RWPE2 (cell line): ENCODE data around the gene CPA5.

ENCODE experiments used
- ATAC-seq: fragments of 200-7000 bp; cut with Tn5 transposase; 3 replicates; pipeline ENCODE4 v1.9.1; 2021; ENCODE audit warnings: low read depth
- DNase-seq: peaks from one replicate; pipeline ENCODE4 v3.0.0-alpha.2; 2020; ENCODE audit warnings: low spot score
- H3K27ac ChIP-seq: fragments of 450-650 bp; 2 replicates; pipeline ENCODE4 v1.5.1; 2017; ENCODE audit warnings: mild to moderate bottlenecking; ENCODE audit not compliant: poor library complexity, severe bottlenecking
- H3K27me3 ChIP-seq: fragments of 250-450 bp; sonication (Bioruptor Pico); 2 replicates; pipeline ENCODE4 v1.5.1; 2021; ENCODE audit warnings: mild to moderate bottlenecking, moderate library complexity; ENCODE audit not compliant: insufficient read depth, poor library complexity, severe bottlenecking
- H3K36me3 ChIP-seq: fragments of 250-450 bp; sonication (Bioruptor Pico); 2 replicates; pipeline ENCODE4 v1.5.1; 2020; ENCODE audit warnings: low read depth, mild to moderate bottlenecking, moderate library complexity
- H3K4me1 ChIP-seq: fragments of 250-450 bp; sonication (Bioruptor Pico); 2 replicates; pipeline ENCODE4 v1.5.1; 2021; ENCODE audit warnings: mild to moderate bottlenecking, moderate library complexity; ENCODE audit not compliant: insufficient read depth, poor library complexity, severe bottlenecking
- H3K4me3 ChIP-seq: fragments of 250-450 bp; sonication (Bioruptor Pico); 2 replicates; pipeline ENCODE4 v1.5.1; 2021; ENCODE audit warnings: mild to moderate bottlenecking, moderate library complexity; ENCODE audit not compliant: severe bottlenecking
- H3K9me3 ChIP-seq: fragments of 250-450 bp; sonication (Bioruptor Pico); 2 replicates; pipeline ENCODE4 v1.5.1; 2021; ENCODE audit warnings: mild to moderate bottlenecking, moderate library complexity; ENCODE audit not compliant: severe bottlenecking
- TF ChIP-seq, protein P1 (sequence below): fragments of 450-650 bp; IDR thresholded peaks from one replicate; pipeline ENCODE4 v1.5.1; 2017; ENCODE audit warnings: mild to moderate bottlenecking, moderate library complexity; ENCODE audit not compliant: poor library complexity, severe bottlenecking

The CPA5 gene

DNA sequence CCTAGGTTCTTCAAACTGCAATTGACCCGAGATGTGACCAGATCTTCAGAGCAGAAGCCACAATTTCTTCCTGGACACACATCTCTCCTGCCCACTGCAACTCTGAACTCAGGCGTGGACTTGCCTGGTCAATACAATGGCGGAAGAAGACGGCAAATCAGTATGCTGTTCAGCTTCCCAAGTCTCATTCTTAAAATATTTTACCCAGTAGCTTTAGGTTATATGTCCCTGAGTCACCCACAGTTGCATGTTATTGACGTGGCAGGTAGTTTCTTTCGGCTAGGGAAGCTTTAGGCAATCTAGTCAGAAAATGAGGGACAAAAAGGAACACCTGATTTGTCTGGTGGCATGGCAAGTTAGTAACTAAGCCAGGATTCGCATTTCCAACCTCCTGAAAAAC is 73.7 kb downstream of the CPA5 start:
- Histone ChIP-seq H3K9me3 (no peaks in the 10 kb centered on the region), H3K27me3 (no peaks in the 10 kb centered on the region), H3K27ac (peak overlapping the region; percentile 83), H3K4me3 (no peak overlapping the region), H3K36me3 (no peaks in the 10 kb centered on the region), H3K4me1 (peaks cover 41% of the 10 kb centered on the region)
- DNase-seq: no peak
- peak; percentile 91 for ATAC-seq
- TF ChIP-seq, protein P1, sequence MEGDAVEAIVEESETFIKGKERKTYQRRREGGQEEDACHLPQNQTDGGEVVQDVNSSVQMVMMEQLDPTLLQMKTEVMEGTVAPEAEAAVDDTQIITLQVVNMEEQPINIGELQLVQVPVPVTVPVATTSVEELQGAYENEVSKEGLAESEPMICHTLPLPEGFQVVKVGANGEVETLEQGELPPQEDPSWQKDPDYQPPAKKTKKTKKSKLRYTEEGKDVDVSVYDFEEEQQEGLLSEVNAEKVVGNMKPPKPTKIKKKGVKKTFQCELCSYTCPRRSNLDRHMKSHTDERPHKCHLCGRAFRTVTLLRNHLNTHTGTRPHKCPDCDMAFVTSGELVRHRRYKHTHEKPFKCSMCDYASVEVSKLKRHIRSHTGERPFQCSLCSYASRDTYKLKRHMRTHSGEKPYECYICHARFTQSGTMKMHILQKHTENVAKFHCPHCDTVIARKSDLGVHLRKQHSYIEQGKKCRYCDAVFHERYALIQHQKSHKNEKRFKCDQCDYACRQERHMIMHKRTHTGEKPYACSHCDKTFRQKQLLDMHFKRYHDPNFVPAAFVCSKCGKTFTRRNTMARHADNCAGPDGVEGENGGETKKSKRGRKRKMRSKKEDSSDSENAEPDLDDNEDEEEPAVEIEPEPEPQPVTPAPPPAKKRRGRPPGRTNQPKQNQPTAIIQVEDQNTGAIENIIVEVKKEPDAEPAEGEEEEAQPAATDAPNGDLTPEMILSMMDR: no peak
